Measurements from ENCODE around the gene COG6. TPM values are rescaled to one million over a fixed set of nuclear protein-coding genes. Genes with fewer than 3 reads are reported as not detected.

COG6 gene
- total and polyA plus RNA-seq, 2 of the 4 experiments (the other 2 are of a cell fraction): 22.8 to 37.5 TPM

DNA sequence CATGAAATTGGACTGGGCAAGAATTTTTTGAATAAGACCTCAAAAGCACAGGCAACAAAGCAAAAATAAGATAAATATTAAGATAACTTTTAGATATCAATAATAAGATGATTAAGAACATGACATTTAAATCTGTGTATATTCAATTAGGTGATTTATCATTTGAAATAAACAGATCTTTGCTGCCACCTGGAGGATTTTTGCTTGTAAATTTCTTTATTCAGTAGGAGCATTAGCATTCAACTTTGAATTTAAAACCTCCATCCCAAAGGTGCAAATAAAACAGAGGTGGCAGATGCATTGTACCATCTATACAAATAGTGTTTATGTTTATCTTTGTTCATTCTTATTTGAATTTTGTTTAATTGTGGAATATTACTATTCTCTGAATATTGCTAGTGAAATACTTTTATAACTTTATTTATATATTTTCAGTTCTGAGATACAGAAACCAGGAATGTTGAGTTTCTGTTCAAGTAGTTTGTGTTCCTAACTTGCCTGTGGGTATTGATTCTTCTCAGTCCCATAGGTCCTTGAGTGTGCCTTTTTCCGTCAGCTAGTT lies 20.9 kb downstream of the COG6 start:
- Histone ChIP-seq H4K8ac (ENCODE audit: low read depth in 2 of 2, low read length in 2 of 2) (no peak overlapping the region), H3K18ac (ENCODE audit: low read depth, low read length) (no peak overlapping the region), H3K14ac (replicated peaks; ENCODE audit: low read depth, low read length) (no peak overlapping the region), H2AFZ (replicated peaks; ENCODE audit: low read length, poor library complexity) (no peak overlapping the region), H3K4me2 (ENCODE audit: low read depth, low read length) (no peak overlapping the region), H2BK20ac (ENCODE audit: low read depth, low read length) (no peak overlapping the region), H2BK15ac (ENCODE audit: low read depth, low read length) (no peak overlapping the region), H3K79me1 (ENCODE audit: low read depth in 1 of 2, low read length in 2 of 2) (no peaks in the 10 kb centered on the region; a peak in 1 of 4 replicates), H3K4me1 (ENCODE audit: control insufficient read depth, insufficient read depth, low read length) (no peaks in the 10 kb centered on the region), H4K5ac (ENCODE audit: low read depth, low read length) (no peak overlapping the region), H3K4me3 (ENCODE audit: insufficient read depth, low read depth, low read length) (no peak overlapping the region), H3K23ac (ENCODE audit: low read depth, low read length) (no peak overlapping the region), H2AK9ac (replicated peaks; ENCODE audit: low read depth, low read length, poor library complexity) (no peak overlapping the region), H3K36me3 (ENCODE audit: control insufficient read depth, insufficient read depth, low read length) (peaks cover 8% of the 10 kb centered on the region), H3K9me3 (ENCODE audit: control insufficient read depth, insufficient read depth, low read length) (no peaks in the 10 kb centered on the region), H4K91ac (ENCODE audit: insufficient read depth, low read depth, low read length) (no peak overlapping the region), H3K9me1 (ENCODE audit: insufficient read depth, low read length) (no peaks in the 10 kb centered on the region), H3K9ac (ENCODE audit: low read depth, low read length) (no peak overlapping the region), H2BK5ac (ENCODE audit: low read depth, low read length, poor library complexity, severe bottlenecking) (no peak overlapping the region), H3K27me3 (ENCODE audit: control insufficient read depth, insufficient read depth, low read length) (no peaks in the 10 kb centered on the region), H2BK120ac (ENCODE audit: low read depth, low read length) (no peak overlapping the region), H3K4ac (ENCODE audit: low read depth, low read length) (no peak overlapping the region), H2AK5ac (ENCODE audit: low read depth, low read length) (no peak overlapping the region), H3K27ac (ENCODE audit: insufficient read depth, low read length) (no peak overlapping the region), H4K20me1 (ENCODE audit: insufficient read depth, low read length) (no peaks in the 10 kb centered on the region), H3K56ac (ENCODE audit: extremely low read depth, insufficient read depth, low read length) (no peak overlapping the region)
- ATAC-seq (ENCODE audit: low read depth) (no peak; the same call in 1 of the 2 replicates), DNase-seq (peak; percentile 39)
- POLR2A ChIA-PET (ENCODE audit: unreplicated experiment): no interaction called here
- CTCF ChIA-PET: no interaction called here
- WGBS, 2 experiments (ENCODE audit: extremely low coverage in 2 of 2, insufficient read length in 1 of 2): no CpG with 5 or more reads among the region's 1 CpG
- TF ChIP-seq CTCF (conservative IDR thresholded peaks at IDR 0.05; ENCODE audit: low read depth, low read length): peak; percentile 47
- no peak for TF ChIP-seq FOS (IDR thresholded peaks at IDR 0.05; ENCODE audit: low read depth, low read length)
- peak; percentile 22; the same call in 1 of the 2 replicates for TF ChIP-seq SMC3 (IDR thresholded peaks at IDR 0.05; ENCODE audit: low read depth, low read length)
- peak; percentile 32; the same call in 1 of the 2 replicates for TF ChIP-seq RAD21 (IDR thresholded peaks at IDR 0.05; ENCODE audit: low read length)
- no TSS peak for BruUV-seq (replicated peaks)
- dilution Hi-C loops (cut with HindIII; ENCODE audit: low sequenced_read_pairs, unreplicated experiment): no loop called here
- in situ Hi-C loops (cut with MboI; ENCODE audit: low sequenced_read_pairs): loop anchor here (25.0 kb wide), 1 partner anchor 1011 kb away; no protein-coding TSS in a partner anchor
- intact Hi-C loops (cut with micrococcal nuclease): loop anchor here (2.0 kb wide), 2 partner anchors 532 to 626 kb away; no protein-coding TSS in a partner anchor

Data from IMR-90 (cell line).